ENCODE measurements around the gene PTP4A2. TPM values are rescaled to one million over a fixed set of nuclear protein-coding genes. Genes with fewer than 3 reads are reported as not detected.
A peak's percentile ranks its signal among the peaks of the same experiment; 100 is the strongest.

The PTP4A2 gene
- total and polyA plus RNA-seq, 2 donors (not counting 3 experiments of a cell fraction or from before 2014, with no cell fraction given): 74.1 to 184 TPM

DNA sequence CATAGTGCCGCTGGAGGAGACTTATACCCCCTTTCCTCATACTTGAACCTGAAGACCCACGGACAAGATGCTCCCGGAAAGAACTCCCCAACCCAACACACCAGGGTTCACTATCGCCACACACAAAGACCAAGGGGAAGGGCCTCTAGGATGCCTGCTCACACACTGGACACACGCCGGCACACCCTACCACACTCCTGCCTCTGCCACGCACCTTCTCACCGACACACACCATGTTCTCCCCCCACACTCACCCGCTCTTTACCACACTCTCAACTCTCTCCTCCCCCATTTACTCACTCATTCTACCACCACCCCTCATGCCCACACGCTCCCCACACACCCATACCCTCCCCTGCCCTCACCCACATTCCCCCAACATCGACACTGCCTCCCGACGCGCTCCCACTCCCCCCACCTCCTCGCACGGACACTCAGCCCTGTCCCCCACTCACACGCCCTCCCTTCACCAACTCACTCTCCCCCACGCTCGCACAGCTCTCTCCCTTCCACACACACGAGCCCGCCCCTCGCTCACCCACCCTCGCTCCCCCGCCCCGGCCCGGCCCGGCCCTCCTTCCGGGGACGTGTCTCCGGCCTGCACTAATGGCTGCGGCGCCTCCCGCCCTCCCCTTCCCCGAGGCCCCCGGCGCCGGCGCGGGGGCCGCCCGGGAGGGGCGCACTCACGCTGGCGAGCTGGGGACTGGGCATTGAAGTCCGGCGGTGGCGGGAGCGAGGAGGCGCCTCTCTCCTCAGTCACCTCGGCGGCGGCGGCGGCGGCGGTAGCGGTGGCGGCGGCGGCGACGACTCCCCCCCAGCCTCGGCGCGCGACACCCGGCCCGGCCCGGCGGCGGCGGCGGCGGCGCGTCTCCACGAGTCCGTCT, 626 bp downstream of the PTP4A2 start:
- Histone ChIP-seq H3K9me3 (replicated peaks; ENCODE audit: control insufficient read depth, insufficient read depth, low read length) (no peaks in the 10 kb centered on the region), H3K27ac (ENCODE audit: insufficient read depth, low read depth, low read length) (peak overlapping the region; percentile 43), H2AFZ (ENCODE audit: low read depth, low read length) (no peak overlapping the region), H3K4me3 (replicated peaks in 1 of 3; ENCODE audit: insufficient read depth in 1 of 3, low read depth in 1 of 3, low read length in 3 of 3) (peak overlapping the region; percentile 56 to 88 (median 73)), H3K79me2 (ENCODE audit: control insufficient read depth, insufficient read depth, low read length) (peaks cover 53% of the 10 kb centered on the region), H3K27me3 (ENCODE audit: control insufficient read depth in 2 of 2, insufficient read depth in 2 of 2, low read length in 2 of 2) (no peaks in the 10 kb centered on the region), H3K9ac (replicated peaks; ENCODE audit: extremely low read depth, insufficient read depth, low read length) (peak overlapping the region; percentile 69), H3K4me2 (ENCODE audit: insufficient read depth, low read length) (peak overlapping the region; percentile 92), H4K20me1 (replicated peaks; ENCODE audit: control insufficient read depth, extremely low read depth, insufficient read depth, low read length) (no peaks in the 10 kb centered on the region), H3K36me3 (ENCODE audit: control insufficient read depth in 2 of 2, extremely low read depth in 1 of 2, insufficient read depth in 2 of 2, low read length in 2 of 2) (no peaks in the 10 kb centered on the region), H3K4me1 (ENCODE audit: control insufficient read depth, extremely low read depth, insufficient read depth, low read length) (peaks cover 47% of the 10 kb centered on the region), H3K9me1 (replicated peaks; ENCODE audit: control insufficient read depth, extremely low read depth, insufficient read depth, low read length) (no peaks in the 10 kb centered on the region)
- FAIRE-seq (peak; percentile 26), DNase-seq (ENCODE audit: low read depth, low spot score) (peak; percentile 60)
- CTCF ChIA-PET: interaction anchor here (0.6 to 8.7 kb wide), 14 partner anchors 12 to 175 kb away, joined by 3 to 197 read pairs (median 4); partner anchors contain the start of genes SPOCD1 and TMEM39B
- BruUV-seq (replicated peaks): no TSS peak
- dilution Hi-C loops (cut with MboI; ENCODE audit: extremely low pct_ligation_motif_present, low sequenced_read_pairs) (no loop called here), intact Hi-C loops (cut with micrococcal nuclease) (loop anchor here (1.0 to 10.0 kb wide), 5 partner anchors 17 to 353 kb away; partner anchors contain the start of genes KHDRBS1, PEF1 and SPOCD1)
- POLR2A ChIA-PET: interaction anchor here (1.9 kb wide), 1 partner anchor 18 kb away, joined by 5 read pairs; no protein-coding TSS in a partner anchor
- TF ChIP-seq POLR2AphosphoS5 (IDR thresholded peaks at IDR 0.05; ENCODE audit: insufficient read depth, low read depth, low read length): no peak

DNA sequence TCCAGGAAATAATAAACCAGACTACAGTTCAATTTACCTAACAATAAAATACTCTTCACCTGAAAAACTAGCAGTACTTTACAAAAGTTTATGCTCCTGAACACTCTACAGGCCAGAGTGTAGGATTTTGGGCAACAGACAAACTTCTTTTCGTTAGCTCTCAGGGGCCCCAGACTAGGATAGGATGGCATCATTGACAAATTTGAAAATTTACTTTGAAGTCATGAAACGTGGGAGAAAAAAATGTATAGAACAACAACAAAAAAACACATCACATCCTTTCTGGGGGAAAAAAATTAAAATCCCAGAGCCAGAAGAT, 1.2 kb downstream of the PTP4A2 start:
- Histone ChIP-seq H3K27ac (ENCODE audit: insufficient read depth, low read depth, low read length) (peak overlapping the region; percentile 43), H3K4me2 (ENCODE audit: insufficient read depth, low read length) (peak overlapping the region; percentile 92), H3K36me3 (ENCODE audit: control insufficient read depth in 2 of 2, extremely low read depth in 1 of 2, insufficient read depth in 2 of 2, low read length in 2 of 2) (no peaks in the 10 kb centered on the region), H3K79me2 (ENCODE audit: control insufficient read depth, insufficient read depth, low read length) (peaks cover 59% of the 10 kb centered on the region), H3K4me3 (replicated peaks in 1 of 3; ENCODE audit: insufficient read depth in 1 of 3, low read depth in 1 of 3, low read length in 3 of 3) (peak overlapping the region; percentile 56 to 88 (median 73)), H3K9me1 (replicated peaks; ENCODE audit: control insufficient read depth, extremely low read depth, insufficient read depth, low read length) (no peaks in the 10 kb centered on the region), H3K27me3 (ENCODE audit: control insufficient read depth in 2 of 2, insufficient read depth in 2 of 2, low read length in 2 of 2) (no peaks in the 10 kb centered on the region), H3K4me1 (ENCODE audit: control insufficient read depth, extremely low read depth, insufficient read depth, low read length) (peaks cover 53% of the 10 kb centered on the region), H3K9me3 (replicated peaks; ENCODE audit: control insufficient read depth, insufficient read depth, low read length) (no peaks in the 10 kb centered on the region), H4K20me1 (replicated peaks; ENCODE audit: control insufficient read depth, extremely low read depth, insufficient read depth, low read length) (no peaks in the 10 kb centered on the region), H2AFZ (ENCODE audit: low read depth, low read length) (no peak overlapping the region), H3K9ac (replicated peaks; ENCODE audit: extremely low read depth, insufficient read depth, low read length) (peak overlapping the region; percentile 69)
- ChIA-PET POLR2A (no interaction called here), CTCF (interaction anchor here (1.7 to 8.7 kb wide), 3 partner anchors 13 to 26 kb away, joined by 3 to 197 read pairs (median 52); no protein-coding TSS in a partner anchor)
- dilution Hi-C loops (cut with MboI; ENCODE audit: extremely low pct_ligation_motif_present, low sequenced_read_pairs): no loop called here
- intact Hi-C loops (cut with micrococcal nuclease): loop anchor here (1.0 to 10.0 kb wide), 3 partner anchors 139 to 352 kb away; partner anchors contain the start of gene PEF1
- BruUV-seq (replicated peaks): no TSS peak
- no peak for FAIRE-seq
- TF ChIP-seq POLR2AphosphoS5 (IDR thresholded peaks at IDR 0.05; ENCODE audit: insufficient read depth, low read depth, low read length): no peak
- no peak for TF ChIP-seq EZH2 (IDR thresholded peaks at IDR 0.05; ENCODE audit: borderline replicate concordance, low read depth, low read length, severe bottlenecking)
- TF ChIP-seq JUN (IDR thresholded peaks at IDR 0.05; ENCODE audit: borderline replicate concordance, insufficient read depth, insufficient read length, low read depth): no peak
- TF ChIP-seq, protein P1, sequence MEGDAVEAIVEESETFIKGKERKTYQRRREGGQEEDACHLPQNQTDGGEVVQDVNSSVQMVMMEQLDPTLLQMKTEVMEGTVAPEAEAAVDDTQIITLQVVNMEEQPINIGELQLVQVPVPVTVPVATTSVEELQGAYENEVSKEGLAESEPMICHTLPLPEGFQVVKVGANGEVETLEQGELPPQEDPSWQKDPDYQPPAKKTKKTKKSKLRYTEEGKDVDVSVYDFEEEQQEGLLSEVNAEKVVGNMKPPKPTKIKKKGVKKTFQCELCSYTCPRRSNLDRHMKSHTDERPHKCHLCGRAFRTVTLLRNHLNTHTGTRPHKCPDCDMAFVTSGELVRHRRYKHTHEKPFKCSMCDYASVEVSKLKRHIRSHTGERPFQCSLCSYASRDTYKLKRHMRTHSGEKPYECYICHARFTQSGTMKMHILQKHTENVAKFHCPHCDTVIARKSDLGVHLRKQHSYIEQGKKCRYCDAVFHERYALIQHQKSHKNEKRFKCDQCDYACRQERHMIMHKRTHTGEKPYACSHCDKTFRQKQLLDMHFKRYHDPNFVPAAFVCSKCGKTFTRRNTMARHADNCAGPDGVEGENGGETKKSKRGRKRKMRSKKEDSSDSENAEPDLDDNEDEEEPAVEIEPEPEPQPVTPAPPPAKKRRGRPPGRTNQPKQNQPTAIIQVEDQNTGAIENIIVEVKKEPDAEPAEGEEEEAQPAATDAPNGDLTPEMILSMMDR (IDR thresholded peaks at IDR 0.05; ENCODE audit: extremely low read depth in 1 of 2, insufficient read depth in 1 of 2, low read depth in 1 of 2, low read length in 2 of 2): no peak
- DNase-seq (ENCODE audit: low read depth, low spot score): peak; percentile 42
